WTC11 (cell line): ENCODE measurements around the gene DOK1. TPM values are rescaled to one million over a fixed set of nuclear protein-coding genes. Genes with fewer than 3 reads are reported as not detected.
A peak's percentile ranks its signal among the peaks of the same experiment; 100 is the strongest.

ENCODE experiments used
- FOXJ3 ChIP-seq: sonication (generic); formaldehyde crosslinking; IDR thresholded peaks from 2 replicates; pipeline ENCODE4 v1.9.0; 2021; ENCODE audit warnings: missing genetic modification reagents, mild to moderate bottlenecking, borderline replicate concordance
- GRHL2 ChIP-seq: fragments of 250-450 bp; sonication (Bioruptor Pico); IDR thresholded peaks from 2 replicates; pipeline ENCODE4 v1.8.0; 2022; ENCODE audit warnings: mild to moderate bottlenecking, moderate library complexity; ENCODE audit not compliant: insufficient replicate concordance, severe bottlenecking
- IRF2 ChIP-seq: sonication (generic); formaldehyde crosslinking; IDR thresholded peaks from 2 replicates; pipeline ENCODE4 v1.8.0; 2022; ENCODE audit warnings: low read depth, missing genetic modification reagents, borderline replicate concordance
- KAT7 ChIP-seq: sonication (generic); formaldehyde crosslinking; IDR thresholded peaks from 2 replicates; pipeline ENCODE4 v1.8.1; 2023; ENCODE audit warnings: missing genetic modification reagents, mild to moderate bottlenecking, borderline replicate concordance
- MYBL2 ChIP-seq: sonication (generic); formaldehyde crosslinking; IDR thresholded peaks from 2 replicates; pipeline ENCODE4 v1.8.1; 2023; ENCODE audit warnings: mild to moderate bottlenecking, moderate library complexity, missing genetic modification reagents
- NR2C2 ChIP-seq: sonication (generic); formaldehyde crosslinking; IDR thresholded peaks from 2 replicates; pipeline ENCODE4 v1.8.0; 2022; ENCODE audit warnings: mild to moderate bottlenecking, missing genetic modification reagents
- RORB ChIP-seq: fragments of 250-450 bp; sonication (Bioruptor Pico); IDR thresholded peaks from 2 replicates; pipeline ENCODE4 v1.9.0; 2021; ENCODE audit warnings: mild to moderate bottlenecking
- SOX15 ChIP-seq: fragments of 250-450 bp; sonication (Bioruptor Pico); IDR thresholded peaks from 2 replicates; pipeline ENCODE4 v1.9.0; 2021; ENCODE audit warnings: mild to moderate bottlenecking
- TEAD1 ChIP-seq: sonication (generic); formaldehyde crosslinking; IDR thresholded peaks from 2 replicates; pipeline ENCODE4 v1.8.0; 2022; ENCODE audit warnings: mild to moderate bottlenecking, missing genetic modification reagents
- ZNF121 ChIP-seq: sonication (generic); formaldehyde crosslinking; IDR thresholded peaks from 2 replicates; pipeline ENCODE4 v1.8.0; 2023; ENCODE audit warnings: missing genetic modification reagents
- ZNF219 ChIP-seq: sonication (generic); formaldehyde crosslinking; IDR thresholded peaks from 2 replicates; pipeline ENCODE4 v1.8.0; 2023; ENCODE audit warnings: missing genetic modification reagents, mild to moderate bottlenecking, borderline replicate concordance
- ZNF232 ChIP-seq: sonication (generic); formaldehyde crosslinking; IDR thresholded peaks from 2 replicates; pipeline ENCODE4 v1.8.0; 2022; ENCODE audit warnings: mild to moderate bottlenecking, missing genetic modification reagents
- ZNF317 ChIP-seq: sonication (generic); formaldehyde crosslinking; IDR thresholded peaks from 2 replicates; pipeline ENCODE4 v1.8.1; 2023; ENCODE audit warnings: low read depth, mild to moderate bottlenecking, moderate library complexity, missing genetic modification reagents, borderline replicate concordance
- ZNF396 ChIP-seq: fragments of 250-450 bp; sonication (Bioruptor Pico); IDR thresholded peaks from 2 replicates; pipeline ENCODE4 v1.8.0; 2021; ENCODE audit warnings: mild to moderate bottlenecking, moderate library complexity, borderline replicate concordance
- ZNF416 ChIP-seq: fragments of 250-450 bp; sonication (Bioruptor Pico); IDR thresholded peaks from 2 replicates; pipeline ENCODE4 v1.9.0; 2021; ENCODE audit warnings: mild to moderate bottlenecking, inconsistent platforms
- total RNA-seq: library from RNA; stranded (reverse); gene quantifications from 3 replicates; pipeline ENCODE4 v1.2.3, GENCODE V29; 2021
- TF ChIP-seq, protein P1 (sequence below): sonication (generic); formaldehyde crosslinking; IDR thresholded peaks from 2 replicates; pipeline ENCODE4 v1.8.0; 2022; ENCODE audit warnings: missing genetic modification reagents
- TF ChIP-seq, protein P2 (sequence below): sonication (generic); formaldehyde crosslinking; IDR thresholded peaks from 2 replicates; pipeline ENCODE4 v1.8.1; 2022; ENCODE audit warnings: mild to moderate bottlenecking, moderate library complexity, missing genetic modification reagents
- TF ChIP-seq, protein P3 (sequence below): sonication (generic); formaldehyde crosslinking; IDR thresholded peaks from 2 replicates; pipeline ENCODE4 v1.8.1; 2022; ENCODE audit warnings: missing genetic modification reagents, borderline replicate concordance
- TF ChIP-seq, protein P4 (sequence below): sonication (generic); formaldehyde crosslinking; IDR thresholded peaks from 2 replicates; pipeline ENCODE4 v1.8.1; 2022; ENCODE audit warnings: low read depth, missing genetic modification reagents, borderline replicate concordance
- TF ChIP-seq, protein P5 (sequence below): sonication (generic); formaldehyde crosslinking; conservative IDR thresholded peaks from 2 replicates; pipeline ENCODE4 v1.8.1; 2023; ENCODE audit warnings: mild to moderate bottlenecking, low read depth, missing genetic modification reagents, moderate library complexity
- TF ChIP-seq, protein P6 (sequence below): sonication (generic); formaldehyde crosslinking; IDR thresholded peaks from 2 replicates; pipeline ENCODE4 v1.8.1; 2022; ENCODE audit warnings: low read depth, mild to moderate bottlenecking, moderate library complexity, missing genetic modification reagents, borderline replicate concordance
- TF ChIP-seq, protein P7 (sequence below): sonication (generic); formaldehyde crosslinking; IDR thresholded peaks from 2 replicates; pipeline ENCODE4 v1.8.1; 2022; ENCODE audit warnings: mild to moderate bottlenecking, missing genetic modification reagents, moderate library complexity, borderline replicate concordance
- TF ChIP-seq, protein P8 (sequence below): sonication (generic); formaldehyde crosslinking; IDR thresholded peaks from 2 replicates; pipeline ENCODE4 v1.8.0; 2022; ENCODE audit warnings: mild to moderate bottlenecking, missing genetic modification reagents

The DOK1 gene
- total RNA-seq, 1 experiment from 2014 or later, result 15.9 TPM

DNA sequence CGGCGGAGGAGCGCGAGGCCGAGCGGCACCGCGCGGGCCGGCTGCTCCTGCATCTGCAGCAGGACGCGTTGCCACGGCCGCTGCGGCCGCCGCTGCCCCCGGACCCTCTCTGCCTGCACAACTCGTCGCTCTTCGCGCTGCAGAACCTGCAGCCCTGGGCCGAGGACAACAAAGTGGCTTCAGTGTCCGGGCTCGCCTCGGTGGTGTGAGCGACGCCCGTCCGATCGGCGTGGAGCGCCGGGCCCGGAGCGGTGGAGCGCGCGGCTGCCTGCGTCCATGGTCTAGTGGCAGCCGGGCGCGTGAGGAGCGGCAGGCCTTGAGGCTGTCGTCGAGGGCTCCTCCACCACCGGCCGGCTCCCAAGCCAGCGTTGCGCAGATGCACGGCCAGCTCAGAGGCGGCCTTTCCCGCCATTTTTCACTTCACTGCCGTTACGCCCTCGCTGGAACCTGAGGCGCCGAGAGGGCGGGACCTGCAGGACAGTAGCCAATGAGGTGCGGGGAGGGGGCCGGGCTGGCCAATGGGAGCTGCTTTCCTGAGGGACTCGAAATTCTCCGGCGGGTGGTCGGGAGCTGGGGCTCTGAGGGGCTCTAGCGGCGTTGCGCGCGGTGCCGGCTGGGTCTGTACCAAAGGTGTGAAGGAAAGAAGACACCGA lies 38.4 kb upstream of the DOK1 start (continued):
- TF ChIP-seq, protein P1, sequence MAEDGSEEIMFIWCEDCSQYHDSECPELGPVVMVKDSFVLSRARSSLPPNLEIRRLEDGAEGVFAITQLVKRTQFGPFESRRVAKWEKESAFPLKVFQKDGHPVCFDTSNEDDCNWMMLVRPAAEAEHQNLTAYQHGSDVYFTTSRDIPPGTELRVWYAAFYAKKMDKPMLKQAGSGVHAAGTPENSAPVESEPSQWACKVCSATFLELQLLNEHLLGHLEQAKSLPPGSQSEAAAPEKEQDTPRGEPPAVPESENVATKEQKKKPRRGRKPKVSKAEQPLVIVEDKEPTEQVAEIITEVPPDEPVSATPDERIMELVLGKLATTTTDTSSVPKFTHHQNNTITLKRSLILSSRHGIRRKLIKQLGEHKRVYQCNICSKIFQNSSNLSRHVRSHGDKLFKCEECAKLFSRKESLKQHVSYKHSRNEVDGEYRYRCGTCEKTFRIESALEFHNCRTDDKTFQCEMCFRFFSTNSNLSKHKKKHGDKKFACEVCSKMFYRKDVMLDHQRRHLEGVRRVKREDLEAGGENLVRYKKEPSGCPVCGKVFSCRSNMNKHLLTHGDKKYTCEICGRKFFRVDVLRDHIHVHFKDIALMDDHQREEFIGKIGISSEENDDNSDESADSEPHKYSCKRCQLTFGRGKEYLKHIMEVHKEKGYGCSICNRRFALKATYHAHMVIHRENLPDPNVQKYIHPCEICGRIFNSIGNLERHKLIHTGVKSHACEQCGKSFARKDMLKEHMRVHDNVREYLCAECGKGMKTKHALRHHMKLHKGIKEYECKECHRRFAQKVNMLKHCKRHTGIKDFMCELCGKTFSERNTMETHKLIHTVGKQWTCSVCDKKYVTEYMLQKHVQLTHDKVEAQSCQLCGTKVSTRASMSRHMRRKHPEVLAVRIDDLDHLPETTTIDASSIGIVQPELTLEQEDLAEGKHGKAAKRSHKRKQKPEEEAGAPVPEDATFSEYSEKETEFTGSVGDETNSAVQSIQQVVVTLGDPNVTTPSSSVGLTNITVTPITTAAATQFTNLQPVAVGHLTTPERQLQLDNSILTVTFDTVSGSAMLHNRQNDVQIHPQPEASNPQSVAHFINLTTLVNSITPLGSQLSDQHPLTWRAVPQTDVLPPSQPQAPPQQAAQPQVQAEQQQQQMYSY (CRISPR knock-in tag), result peak; percentile 48
- TF ChIP-seq, protein P2, sequence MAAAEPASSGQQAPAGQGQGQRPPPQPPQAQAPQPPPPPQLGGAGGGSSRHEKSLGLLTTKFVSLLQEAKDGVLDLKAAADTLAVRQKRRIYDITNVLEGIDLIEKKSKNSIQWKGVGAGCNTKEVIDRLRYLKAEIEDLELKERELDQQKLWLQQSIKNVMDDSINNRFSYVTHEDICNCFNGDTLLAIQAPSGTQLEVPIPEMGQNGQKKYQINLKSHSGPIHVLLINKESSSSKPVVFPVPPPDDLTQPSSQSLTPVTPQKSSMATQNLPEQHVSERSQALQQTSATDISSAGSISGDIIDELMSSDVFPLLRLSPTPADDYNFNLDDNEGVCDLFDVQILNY (CRISPR knock-in tag), result peak; percentile 83
- no peak for TF ChIP-seq GRHL2
- peak; percentile 55; the same call in 1 of the 2 replicates for TF ChIP-seq ZNF121 (CRISPR knock-in tag)
- no peak; the same call in 1 of the 2 replicates for TF ChIP-seq ZNF232 (CRISPR knock-in tag)
- TF ChIP-seq TEAD1 (CRISPR knock-in tag), result peak; percentile 92
- no peak; the same call in none of the 2 replicates for TF ChIP-seq ZNF317 (CRISPR knock-in tag)
- TF ChIP-seq, protein P3, sequence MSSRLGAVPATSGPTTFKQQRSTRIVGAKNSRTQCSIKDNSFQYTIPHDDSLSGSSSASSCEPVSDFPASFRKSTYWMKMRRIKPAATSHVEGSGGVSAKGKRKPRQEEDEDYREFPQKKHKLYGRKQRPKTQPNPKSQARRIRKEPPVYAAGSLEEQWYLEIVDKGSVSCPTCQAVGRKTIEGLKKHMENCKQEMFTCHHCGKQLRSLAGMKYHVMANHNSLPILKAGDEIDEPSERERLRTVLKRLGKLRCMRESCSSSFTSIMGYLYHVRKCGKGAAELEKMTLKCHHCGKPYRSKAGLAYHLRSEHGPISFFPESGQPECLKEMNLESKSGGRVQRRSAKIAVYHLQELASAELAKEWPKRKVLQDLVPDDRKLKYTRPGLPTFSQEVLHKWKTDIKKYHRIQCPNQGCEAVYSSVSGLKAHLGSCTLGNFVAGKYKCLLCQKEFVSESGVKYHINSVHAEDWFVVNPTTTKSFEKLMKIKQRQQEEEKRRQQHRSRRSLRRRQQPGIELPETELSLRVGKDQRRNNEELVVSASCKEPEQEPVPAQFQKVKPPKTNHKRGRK, result 0 out of 2 replicates have a peak, but pooled peaks have one; percentile 15
- no peak for TF ChIP-seq RORB
- TF ChIP-seq, protein P4, sequence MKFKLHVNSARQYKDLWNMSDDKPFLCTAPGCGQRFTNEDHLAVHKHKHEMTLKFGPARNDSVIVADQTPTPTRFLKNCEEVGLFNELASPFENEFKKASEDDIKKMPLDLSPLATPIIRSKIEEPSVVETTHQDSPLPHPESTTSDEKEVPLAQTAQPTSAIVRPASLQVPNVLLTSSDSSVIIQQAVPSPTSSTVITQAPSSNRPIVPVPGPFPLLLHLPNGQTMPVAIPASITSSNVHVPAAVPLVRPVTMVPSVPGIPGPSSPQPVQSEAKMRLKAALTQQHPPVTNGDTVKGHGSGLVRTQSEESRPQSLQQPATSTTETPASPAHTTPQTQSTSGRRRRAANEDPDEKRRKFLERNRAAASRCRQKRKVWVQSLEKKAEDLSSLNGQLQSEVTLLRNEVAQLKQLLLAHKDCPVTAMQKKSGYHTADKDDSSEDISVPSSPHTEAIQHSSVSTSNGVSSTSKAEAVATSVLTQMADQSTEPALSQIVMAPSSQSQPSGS (CRISPR knock-in tag), result 0 out of 2 replicates have a peak, but pooled peaks have one; percentile 76
- TF ChIP-seq, protein P5, sequence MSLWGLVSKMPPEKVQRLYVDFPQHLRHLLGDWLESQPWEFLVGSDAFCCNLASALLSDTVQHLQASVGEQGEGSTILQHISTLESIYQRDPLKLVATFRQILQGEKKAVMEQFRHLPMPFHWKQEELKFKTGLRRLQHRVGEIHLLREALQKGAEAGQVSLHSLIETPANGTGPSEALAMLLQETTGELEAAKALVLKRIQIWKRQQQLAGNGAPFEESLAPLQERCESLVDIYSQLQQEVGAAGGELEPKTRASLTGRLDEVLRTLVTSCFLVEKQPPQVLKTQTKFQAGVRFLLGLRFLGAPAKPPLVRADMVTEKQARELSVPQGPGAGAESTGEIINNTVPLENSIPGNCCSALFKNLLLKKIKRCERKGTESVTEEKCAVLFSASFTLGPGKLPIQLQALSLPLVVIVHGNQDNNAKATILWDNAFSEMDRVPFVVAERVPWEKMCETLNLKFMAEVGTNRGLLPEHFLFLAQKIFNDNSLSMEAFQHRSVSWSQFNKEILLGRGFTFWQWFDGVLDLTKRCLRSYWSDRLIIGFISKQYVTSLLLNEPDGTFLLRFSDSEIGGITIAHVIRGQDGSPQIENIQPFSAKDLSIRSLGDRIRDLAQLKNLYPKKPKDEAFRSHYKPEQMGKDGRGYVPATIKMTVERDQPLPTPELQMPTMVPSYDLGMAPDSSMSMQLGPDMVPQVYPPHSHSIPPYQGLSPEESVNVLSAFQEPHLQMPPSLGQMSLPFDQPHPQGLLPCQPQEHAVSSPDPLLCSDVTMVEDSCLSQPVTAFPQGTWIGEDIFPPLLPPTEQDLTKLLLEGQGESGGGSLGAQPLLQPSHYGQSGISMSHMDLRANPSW (CRISPR knock-in tag), result no peak
- TF ChIP-seq MYBL2 (CRISPR knock-in tag), result peak; percentile 96
- no peak for TF ChIP-seq ZNF396
- no peak for TF ChIP-seq FOXJ3
- TF ChIP-seq KAT7 (CRISPR knock-in tag), result peak; percentile 57; the same call in 1 of the 2 replicates
- no peak for TF ChIP-seq IRF2 (CRISPR knock-in tag)
- TF ChIP-seq, protein P6, sequence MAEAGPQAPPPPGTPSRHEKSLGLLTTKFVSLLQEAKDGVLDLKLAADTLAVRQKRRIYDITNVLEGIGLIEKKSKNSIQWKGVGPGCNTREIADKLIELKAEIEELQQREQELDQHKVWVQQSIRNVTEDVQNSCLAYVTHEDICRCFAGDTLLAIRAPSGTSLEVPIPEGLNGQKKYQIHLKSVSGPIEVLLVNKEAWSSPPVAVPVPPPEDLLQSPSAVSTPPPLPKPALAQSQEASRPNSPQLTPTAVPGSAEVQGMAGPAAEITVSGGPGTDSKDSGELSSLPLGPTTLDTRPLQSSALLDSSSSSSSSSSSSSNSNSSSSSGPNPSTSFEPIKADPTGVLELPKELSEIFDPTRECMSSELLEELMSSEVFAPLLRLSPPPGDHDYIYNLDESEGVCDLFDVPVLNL (CRISPR knock-in tag), result peak; percentile 85
- no peak for TF ChIP-seq ZNF416 (CRISPR knock-in tag)
- TF ChIP-seq NR2C2 (CRISPR knock-in tag), result peak; percentile 66; the same call in 1 of the 2 replicates
- TF ChIP-seq ZNF219, result no peak; the same call in 1 of the 2 replicates
- TF ChIP-seq, protein P7, sequence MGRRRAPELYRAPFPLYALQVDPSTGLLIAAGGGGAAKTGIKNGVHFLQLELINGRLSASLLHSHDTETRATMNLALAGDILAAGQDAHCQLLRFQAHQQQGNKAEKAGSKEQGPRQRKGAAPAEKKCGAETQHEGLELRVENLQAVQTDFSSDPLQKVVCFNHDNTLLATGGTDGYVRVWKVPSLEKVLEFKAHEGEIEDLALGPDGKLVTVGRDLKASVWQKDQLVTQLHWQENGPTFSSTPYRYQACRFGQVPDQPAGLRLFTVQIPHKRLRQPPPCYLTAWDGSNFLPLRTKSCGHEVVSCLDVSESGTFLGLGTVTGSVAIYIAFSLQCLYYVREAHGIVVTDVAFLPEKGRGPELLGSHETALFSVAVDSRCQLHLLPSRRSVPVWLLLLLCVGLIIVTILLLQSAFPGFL (CRISPR knock-in tag), result no peak; the same call in 1 of the 2 replicates
- TF ChIP-seq SOX15, result no peak
- TF ChIP-seq, protein P8, sequence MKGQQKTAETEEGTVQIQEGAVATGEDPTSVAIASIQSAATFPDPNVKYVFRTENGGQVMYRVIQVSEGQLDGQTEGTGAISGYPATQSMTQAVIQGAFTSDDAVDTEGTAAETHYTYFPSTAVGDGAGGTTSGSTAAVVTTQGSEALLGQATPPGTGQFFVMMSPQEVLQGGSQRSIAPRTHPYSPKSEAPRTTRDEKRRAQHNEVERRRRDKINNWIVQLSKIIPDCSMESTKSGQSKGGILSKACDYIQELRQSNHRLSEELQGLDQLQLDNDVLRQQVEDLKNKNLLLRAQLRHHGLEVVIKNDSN (CRISPR knock-in tag), result peak; percentile 72; the same call in 1 of the 2 replicates
